Skeletal muscle tissue (tissue), 4 donors: Measurements from ENCODE around the gene ZDHHC9. TPM values are rescaled to one million over a fixed set of nuclear protein-coding genes. Genes with fewer than 3 reads are reported as not detected.
A peak's percentile ranks its signal among the peaks of the same experiment; 100 is the strongest.

Source experiments
- H3K27ac ChIP-seq: one replicate; pipeline ENCODE4 v1.7.0; 2013; ENCODE audit warnings: mild to moderate bottlenecking, low read depth, low read length, inconsistent platforms
- H3K27me3 ChIP-seq, 3 donors: one replicate each; pipeline ENCODE4 v1.7.0; 2013; ENCODE audit warnings: low read length in 3 of 3; ENCODE audit not compliant: control insufficient read depth in 3 of 3, insufficient read depth in 3 of 3
- H3K36me3 ChIP-seq, 3 donors: one replicate each; pipeline ENCODE4 v1.7.0; 2013; ENCODE audit warnings: low read length in 3 of 3; ENCODE audit not compliant: control insufficient read depth in 3 of 3, insufficient read depth in 3 of 3
- H3K4me1 ChIP-seq, 3 donors: one replicate each; pipeline ENCODE4 v1.7.0; 2013; ENCODE audit warnings: low read length in 3 of 3, mild to moderate bottlenecking in 3 of 3; ENCODE audit not compliant: control insufficient read depth in 3 of 3, insufficient read depth in 3 of 3
- H3K4me3 ChIP-seq, 3 donors: one replicate each; pipeline ENCODE4 v1.7.0; 2013; ENCODE audit warnings: low read length in 3 of 3
- H3K9ac ChIP-seq, 3 donors: one replicate each; pipeline ENCODE4 v1.7.0; 2013; ENCODE audit warnings: low read length in 3 of 3, mild to moderate bottlenecking in 3 of 3, moderate library complexity in 2 of 3, low read depth in 1 of 3
- H3K9me3 ChIP-seq, 3 donors: one replicate each; pipeline ENCODE4 v1.7.0; 2013; ENCODE audit warnings: low read length in 3 of 3; ENCODE audit not compliant: control insufficient read depth in 3 of 3
- total RNA-seq: library from RNA; depleted of rRNA; stranded (reverse); fragments of >200 nt; gene quantifications from one replicate; pipeline ENCODE4 v1.2.3, GENCODE V29; 2014
- donor health status: Osteomylitis.

The ZDHHC9 gene
- total RNA-seq, 1 donor from 2014 or later = 17.7 TPM

- Histone ChIP-seq H3K27ac (no peak overlapping the region), H3K4me3 (peak overlapping the region in 2 of 3 donors; percentile 4 to 23), H3K36me3 (no peaks in the 10 kb centered on the region), H3K9ac (no peak overlapping the region), H3K4me1 (peaks cover 0 to 2% (median 0%) of the 10 kb centered on the region in 3 donors), H3K27me3 (no peaks in the 10 kb centered on the region), H3K9me3 (no peaks in the 10 kb centered on the region)
Measured at GRCh38 chrX:129780441-129781105, 63.1 kb downstream of the ZDHHC9 start.

GRCh38 chrX:129779747-129780146 lies 63.9 kb downstream of the ZDHHC9 start, which contains the start of gene SASH3:
Gene SASH3, plus strand, starts transcription at chrX:129779949. Its CDS starts 149 bp downstream, at chrX:129780098.
- Histone ChIP-seq H3K9me3 (no peaks in the 10 kb centered on the region), H3K27me3 (no peaks in the 10 kb centered on the region), H3K36me3 (no peaks in the 10 kb centered on the region), H3K9ac (no peak within 1 kb of the TSS), H3K27ac (no peak within 1 kb of the TSS), H3K4me1 (peaks cover 0 to 2% (median 0%) of the 10 kb centered on the region in 3 donors), H3K4me3 (peak within 1 kb of the TSS in 2 of 3 donors; percentile 4 to 23)

DNA sequence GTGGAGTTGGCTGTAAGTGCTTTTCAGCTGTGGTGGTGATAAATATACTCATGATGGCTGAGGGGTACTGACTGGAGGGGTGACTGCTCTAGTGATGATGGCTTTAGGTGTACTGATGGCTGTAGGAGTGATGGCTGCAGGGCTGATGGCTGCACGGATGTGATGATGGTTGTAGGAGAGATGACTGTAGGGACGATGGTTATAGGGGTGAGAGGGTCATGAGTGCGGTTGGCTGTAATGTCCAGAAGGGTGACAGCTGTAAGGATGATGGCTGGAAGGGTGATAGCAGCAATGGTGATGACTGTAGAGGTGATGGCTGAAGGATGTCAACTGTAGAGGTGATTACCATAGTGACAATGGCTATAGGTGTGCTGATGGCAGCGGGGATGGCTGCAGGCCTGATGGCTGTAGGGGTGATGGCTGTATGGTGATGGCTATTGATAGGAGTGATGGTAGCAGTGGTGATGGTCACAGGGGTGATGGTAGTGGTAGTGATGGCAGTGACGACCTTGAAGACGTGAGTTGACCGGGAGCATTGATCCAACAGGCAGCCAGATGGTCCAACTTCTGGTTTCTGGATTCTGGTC lies 64.5 kb downstream of the ZDHHC9 start:
- H3K4me3 ChIP-seq = no peak overlapping the region
- H3K27me3 ChIP-seq = no peaks in the 10 kb centered on the region
- peaks cover 0 to 2% (median 0%) of the 10 kb centered on the region in 3 donors for H3K4me1 ChIP-seq
- H3K27ac ChIP-seq = no peak overlapping the region
- no peak overlapping the region for H3K9ac ChIP-seq
- no peaks in the 10 kb centered on the region for H3K9me3 ChIP-seq
- H3K36me3 ChIP-seq = no peaks in the 10 kb centered on the region

DNA sequence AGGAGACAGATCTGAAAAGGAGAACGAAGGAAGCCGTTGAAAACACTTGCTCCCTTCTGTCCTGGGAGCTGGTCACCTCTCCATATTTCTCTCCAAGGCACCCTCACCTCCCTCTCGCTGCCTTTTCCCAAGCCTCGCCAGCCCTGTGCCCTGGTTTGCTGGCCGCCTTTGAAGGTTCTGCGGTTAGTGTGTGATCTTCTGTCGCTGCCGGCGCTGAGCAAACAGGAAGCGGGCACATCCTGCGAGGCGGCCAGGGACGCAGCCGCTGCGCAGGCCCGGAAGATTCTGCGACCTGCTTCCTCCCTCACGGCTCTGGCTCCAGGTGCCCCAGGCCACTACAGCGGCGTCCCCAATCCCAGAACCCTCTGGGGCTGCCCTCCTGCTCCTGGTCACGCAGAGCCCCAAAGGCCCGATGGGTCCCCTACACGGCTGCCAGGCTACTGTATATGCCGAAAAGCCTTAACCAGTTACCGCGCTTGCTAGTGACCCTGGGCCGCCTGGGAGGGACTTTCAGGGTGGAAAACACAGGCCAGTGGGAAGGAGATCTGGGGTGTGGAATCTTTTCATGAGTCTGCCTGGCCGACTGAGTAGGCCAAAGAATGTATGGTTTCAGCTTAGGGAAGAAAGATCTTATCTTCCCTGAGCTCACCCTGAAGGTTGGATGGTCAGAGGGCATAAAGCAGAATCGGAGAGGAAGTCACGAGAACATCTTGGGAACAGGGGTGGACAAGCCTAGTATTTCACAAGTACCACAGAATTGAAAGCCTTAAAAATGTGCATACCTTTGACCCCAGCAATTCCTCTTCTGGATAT lies 66.3 kb downstream of the ZDHHC9 start:
- no peak overlapping the region for H3K4me3 ChIP-seq

DNA sequence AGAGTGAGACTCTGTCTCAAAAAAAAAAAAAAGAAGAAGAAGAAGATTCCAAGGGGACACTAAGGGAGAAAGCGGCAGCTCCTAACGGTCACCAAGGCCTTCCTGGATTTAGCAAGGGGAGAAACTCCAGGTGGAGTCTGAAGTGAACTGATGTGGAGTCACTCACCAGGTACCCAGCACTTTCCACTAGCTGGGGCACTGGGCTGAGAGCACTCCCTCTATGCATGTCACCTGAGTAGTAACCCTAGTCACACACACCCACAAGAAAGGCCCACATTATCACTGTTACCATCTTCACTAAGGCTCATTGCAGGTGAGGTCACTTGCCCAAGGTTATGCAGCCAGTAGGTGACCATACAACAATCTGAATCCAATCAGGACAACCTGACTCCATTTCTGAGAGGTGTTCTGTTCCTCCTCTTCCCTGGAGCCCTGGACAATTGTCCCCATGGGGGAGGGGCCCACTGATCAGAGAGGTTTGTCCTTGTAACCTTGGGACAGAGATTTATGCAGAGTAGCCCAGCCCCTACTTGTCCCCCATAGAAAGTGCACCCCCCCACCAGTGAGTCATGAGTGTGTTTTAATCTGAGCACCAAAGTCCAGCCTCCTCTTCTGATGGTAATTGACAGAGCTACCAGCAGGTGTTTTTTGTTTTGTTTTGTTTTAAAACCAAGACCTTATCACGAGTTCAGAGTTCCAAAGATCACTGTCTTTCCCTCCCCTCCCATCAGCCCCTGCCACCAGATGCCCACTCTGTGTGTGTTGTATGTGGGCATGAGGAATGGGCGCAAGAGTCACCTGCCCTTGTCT lies 69.8 kb downstream of the ZDHHC9 start:
- Histone ChIP-seq H3K9me3 (no peaks in the 10 kb centered on the region), H3K9ac (no peak overlapping the region), H3K36me3 (no peaks in the 10 kb centered on the region), H3K27me3 (no peaks in the 10 kb centered on the region), H3K27ac (no peak overlapping the region), H3K4me3 (no peak overlapping the region), H3K4me1 (peaks cover 0 to 2% (median 0%) of the 10 kb centered on the region in 3 donors)

More for the DNA sequence above, 66.3 kb downstream of the ZDHHC9 start:
- Histone ChIP-seq H3K9me3 (no peaks in the 10 kb centered on the region), H3K9ac (peak overlapping the region in 1 of 3 donors; percentile 2), H3K27me3 (no peaks in the 10 kb centered on the region), H3K4me1 (peaks cover 0 to 2% (median 0%) of the 10 kb centered on the region in 3 donors), H3K36me3 (no peaks in the 10 kb centered on the region), H3K27ac (peak overlapping the region; percentile 56)

DNA sequence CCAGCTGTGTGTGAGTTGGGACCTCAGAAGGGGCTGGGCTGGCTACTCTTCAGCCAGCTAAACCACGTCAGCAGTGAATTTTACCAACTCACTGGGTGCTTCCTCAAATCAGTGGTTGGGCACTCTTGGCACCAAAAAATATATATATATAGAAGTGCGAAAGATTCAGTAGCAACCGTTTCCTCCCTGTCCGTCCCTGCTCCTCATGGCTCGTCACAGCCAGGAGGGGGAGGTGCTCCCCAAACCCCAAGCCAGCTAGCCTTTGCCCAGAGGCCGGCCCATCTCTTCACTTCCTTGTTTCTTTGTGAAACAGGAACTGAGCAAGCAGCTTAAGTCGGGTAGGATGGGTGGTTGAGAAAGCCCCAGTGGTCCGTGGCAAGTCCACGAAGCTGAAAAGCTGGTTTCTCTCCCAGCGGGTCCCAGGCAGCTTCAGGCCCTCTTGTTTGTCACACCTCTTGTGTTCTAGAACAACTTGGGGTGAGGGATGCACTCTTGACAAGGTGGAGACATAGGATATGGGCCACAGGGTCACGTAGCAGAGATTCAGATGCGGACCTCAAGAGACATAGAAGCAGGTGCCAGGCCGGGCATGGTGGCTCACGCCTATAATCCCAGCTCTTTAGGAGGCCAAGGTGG lies 70.8 kb downstream of the ZDHHC9 start:
- H3K27me3 ChIP-seq = no peaks in the 10 kb centered on the region
- no peak overlapping the region for H3K4me3 ChIP-seq
- H3K9ac ChIP-seq = no peak overlapping the region
- no peaks in the 10 kb centered on the region for H3K36me3 ChIP-seq
- H3K4me1 ChIP-seq = peaks cover 0 to 2% (median 0%) of the 10 kb centered on the region in 3 donors
- no peak overlapping the region for H3K27ac ChIP-seq
- no peaks in the 10 kb centered on the region for H3K9me3 ChIP-seq

DNA sequence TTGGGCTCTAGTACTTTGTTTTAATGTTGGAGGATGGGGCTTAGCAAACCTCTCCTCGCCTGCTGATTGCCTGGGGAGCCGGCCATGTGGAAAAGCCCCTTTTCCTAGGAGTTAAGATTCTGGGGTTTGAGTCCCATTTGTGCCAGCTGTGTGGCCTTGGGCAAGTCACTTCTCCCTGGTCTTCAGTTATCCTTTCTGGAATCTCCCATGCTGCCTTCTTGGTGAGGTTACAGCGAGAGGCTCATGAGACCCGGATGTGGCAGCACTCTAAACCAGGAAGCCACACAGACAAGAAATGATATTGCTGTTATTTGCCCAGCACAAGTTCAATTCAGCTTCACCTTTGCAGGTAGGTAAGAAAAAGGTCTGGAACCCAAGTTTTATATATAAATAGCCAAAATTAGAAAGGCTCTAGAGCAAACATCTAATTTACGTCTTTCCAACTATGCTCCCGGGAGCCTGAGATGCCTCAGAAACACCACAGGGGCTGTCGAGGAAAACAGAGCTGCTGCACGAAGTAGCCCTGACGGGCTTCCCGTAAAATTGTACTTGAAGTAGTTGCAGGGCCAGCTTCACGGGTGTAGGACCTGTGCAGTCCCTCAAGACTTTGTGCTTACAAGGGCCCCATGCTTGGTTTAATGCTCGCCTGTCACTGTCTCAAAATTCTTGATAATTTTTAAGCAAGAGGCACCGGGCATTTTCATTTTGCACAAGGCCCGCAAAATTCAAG lies 72.3 kb downstream of the ZDHHC9 start:
- Histone ChIP-seq H3K27ac (no peak overlapping the region), H3K4me1 (no peaks in the 10 kb centered on the region), H3K9me3 (no peaks in the 10 kb centered on the region), H3K27me3 (no peaks in the 10 kb centered on the region), H3K36me3 (no peaks in the 10 kb centered on the region), H3K4me3 (no peak overlapping the region), H3K9ac (no peak overlapping the region)

DNA sequence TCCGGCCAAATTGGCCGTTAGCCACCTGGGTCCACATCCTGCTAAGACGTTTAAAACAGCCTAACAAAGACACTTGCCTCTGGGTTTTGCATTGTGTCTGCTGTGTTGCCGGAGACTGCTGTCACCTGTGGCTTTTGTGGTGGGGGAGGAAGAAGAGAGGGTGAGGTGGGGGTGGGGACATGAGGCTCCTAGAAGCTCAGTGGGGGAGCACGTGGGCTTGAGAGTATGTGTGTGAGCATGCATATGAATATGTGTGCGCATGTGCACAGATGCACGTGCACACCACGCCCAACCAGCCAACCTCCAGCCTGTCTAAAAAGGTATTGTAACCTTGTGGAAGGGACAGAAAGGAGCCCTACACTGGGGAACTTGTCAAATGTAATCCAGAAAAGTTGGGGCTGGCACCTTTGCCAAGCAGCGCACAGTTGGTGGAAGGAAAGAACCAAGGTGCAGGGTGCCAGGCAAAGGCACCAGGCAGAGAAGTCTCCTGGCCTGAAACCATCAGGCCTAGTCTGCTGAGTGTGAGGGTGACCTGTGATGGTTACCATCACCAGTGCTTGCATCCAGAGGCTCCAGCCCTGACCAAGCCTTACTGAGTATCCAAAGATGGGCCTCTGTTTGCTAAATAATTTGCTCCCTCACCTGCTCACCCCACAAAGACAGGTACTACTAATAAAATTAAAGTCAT lies 74.1 kb downstream of the ZDHHC9 start:
- H3K4me1 ChIP-seq = no peaks in the 10 kb centered on the region
- no peaks in the 10 kb centered on the region for H3K36me3 ChIP-seq
- no peaks in the 10 kb centered on the region for H3K9me3 ChIP-seq
- H3K9ac ChIP-seq = no peak overlapping the region
- H3K4me3 ChIP-seq = no peak overlapping the region
- H3K27me3 ChIP-seq = no peaks in the 10 kb centered on the region
- H3K27ac ChIP-seq = no peak overlapping the region
